Mesenchymal stem cell (in vitro differentiated cells and primary cell): ENCODE results near the gene VWA5B1.

ENCODE experiments used
- DNase-seq: peaks from one replicate; pipeline ENCODE4 v3.0.0-alpha.2; 2013
- H2AFZ ChIP-seq: one replicate; pipeline ENCODE4 v1.6.1; 2013; ENCODE audit warnings: low read depth, mild to moderate bottlenecking, control low read depth, inconsistent platforms, low read length, moderate library complexity
- H2AK5ac ChIP-seq: 2 replicates; pipeline ENCODE4 v1.6.1; 2013; ENCODE audit warnings: low read length, moderate library complexity, mild to moderate bottlenecking, inconsistent platforms; ENCODE audit not compliant: severe bottlenecking
- H2BK120ac ChIP-seq: one replicate; pipeline ENCODE4 v1.6.1; 2013; ENCODE audit warnings: low read depth, mild to moderate bottlenecking, inconsistent platforms, low read length, moderate library complexity
- H2BK12ac ChIP-seq, 2 experiments: one replicate each; pipeline ENCODE4 v1.6.1; 2013; ENCODE audit warnings: inconsistent platforms in 2 of 2, low read length in 2 of 2, mild to moderate bottlenecking in 2 of 2, moderate library complexity in 2 of 2, control low read depth in 1 of 2
- H2BK15ac ChIP-seq: one replicate; pipeline ENCODE4 v1.6.1; 2013; ENCODE audit warnings: mild to moderate bottlenecking, low read depth, inconsistent platforms; ENCODE audit not compliant: poor library complexity, severe bottlenecking
- H2BK5ac ChIP-seq: 2 replicates; pipeline ENCODE4 v1.6.1; 2013; ENCODE audit warnings: low read depth, mild to moderate bottlenecking, low read length, control low read depth, inconsistent platforms; ENCODE audit not compliant: poor library complexity, severe bottlenecking
- H3K14ac ChIP-seq, 2 experiments: one replicate each; pipeline ENCODE4 v1.6.1; 2013; ENCODE audit warnings: inconsistent platforms in 2 of 2, low read length in 2 of 2, control low read depth in 1 of 2, mild to moderate bottlenecking in 1 of 2, moderate library complexity in 1 of 2
- H3K18ac ChIP-seq, 2 experiments: one replicate each; pipeline ENCODE4 v1.6.1; 2013; ENCODE audit warnings: inconsistent platforms in 2 of 2, low read length in 2 of 2, control low read depth in 1 of 2, low read depth in 1 of 2, mild to moderate bottlenecking in 1 of 2
- H3K23ac ChIP-seq, 2 experiments: one replicate each; pipeline ENCODE4 v1.6.1; 2013; ENCODE audit warnings: inconsistent platforms in 2 of 2, low read length in 2 of 2, mild to moderate bottlenecking in 2 of 2, moderate library complexity in 2 of 2, control low read depth in 1 of 2
- H3K27ac ChIP-seq: 2 replicates; pipeline ENCODE4 v1.5.1; 2013; ENCODE audit warnings: mild to moderate bottlenecking, moderate library complexity, low read length, control low read depth, inconsistent platforms; ENCODE audit not compliant: poor library complexity, severe bottlenecking
- H3K27me3 ChIP-seq, 2 experiments: 2 replicates each; pipeline versions ENCODE4 v1.6.1 to v1.7.0; 2013; ENCODE audit warnings: low read length in 2 of 2, mild to moderate bottlenecking in 2 of 2, moderate library complexity in 2 of 2, control low read depth in 1 of 2, inconsistent platforms in 1 of 2; ENCODE audit not compliant: control insufficient read depth in 1 of 2, insufficient read depth in 1 of 2
- H3K36me3 ChIP-seq, 2 experiments: 2 replicates each; pipeline versions ENCODE4 v1.6.1 to v1.7.0; 2013; ENCODE audit warnings: low read length in 2 of 2, control low read depth in 1 of 2, inconsistent platforms in 1 of 2, low read depth in 1 of 2, mild to moderate bottlenecking in 1 of 2; ENCODE audit not compliant: insufficient read depth in 2 of 2, control insufficient read depth in 1 of 2
- H3K4ac ChIP-seq, 2 experiments: one replicate each; pipeline ENCODE4 v1.6.1; 2013; ENCODE audit warnings: inconsistent platforms in 2 of 2, low read length in 2 of 2, mild to moderate bottlenecking in 2 of 2, moderate library complexity in 2 of 2, control low read depth in 1 of 2, low read depth in 1 of 2
- H3K4me1 ChIP-seq: 2 replicates; pipeline ENCODE4 v1.6.1; 2013; ENCODE audit warnings: low read depth, low read length, control low read depth; ENCODE audit not compliant: control insufficient read depth, insufficient read depth
- H3K4me2 ChIP-seq: 2 replicates; pipeline ENCODE4 v1.6.1; 2013; ENCODE audit warnings: low read length, mild to moderate bottlenecking, inconsistent platforms; ENCODE audit not compliant: poor library complexity, severe bottlenecking
- H3K4me3 ChIP-seq, 2 experiments: 2 replicates each; pipeline versions ENCODE4 v1.5.1 to v1.7.0; 2013; ENCODE audit warnings: low read length in 2 of 2, mild to moderate bottlenecking in 2 of 2, control low read depth in 1 of 2, low read depth in 1 of 2; ENCODE audit not compliant: insufficient read depth in 1 of 2
- H3K79me1 ChIP-seq: replicated peaks from 2 replicates; pipeline ENCODE4 v1.6.1; 2013; ENCODE audit warnings: mild to moderate bottlenecking, control low read depth, low read length, inconsistent platforms; ENCODE audit not compliant: poor library complexity, severe bottlenecking
- H3K9ac ChIP-seq: 2 replicates; pipeline ENCODE4 v1.7.0; 2013; ENCODE audit warnings: mild to moderate bottlenecking, low read length, moderate library complexity
- H3K9me3 ChIP-seq: 2 replicates; pipeline ENCODE4 v1.7.0; 2013; ENCODE audit warnings: mild to moderate bottlenecking, low read length; ENCODE audit not compliant: control insufficient read depth
- H4K8ac ChIP-seq: one replicate; pipeline ENCODE4 v1.6.1; 2013; ENCODE audit warnings: inconsistent platforms, mild to moderate bottlenecking, low read length, moderate library complexity
- H4K91ac ChIP-seq: one replicate; pipeline ENCODE4 v1.6.1; 2013; ENCODE audit warnings: mild to moderate bottlenecking, low read length, inconsistent platforms
- WGBS: methylation state at CpG from one replicate; pipeline ENCODE4 v1.1.7; 2013; ENCODE audit warnings: mixed read lengths; 5-methylcytosine and 5-hydroxymethylcytosine counted together

Gene VWA5B1

GRCh38 chr1:20361805-20362381, 71.2 kb downstream of the VWA5B1 start:
- H3K4ac ChIP-seq = no peak overlapping the region
- no peak overlapping the region for H2AK5ac ChIP-seq
- H2BK15ac ChIP-seq = no peak overlapping the region
- no peak overlapping the region for H3K27ac ChIP-seq
- H2BK5ac ChIP-seq = no peak overlapping the region
- H3K27me3 ChIP-seq = peaks cover 79 to 90% of the 10 kb centered on the region in 2 experiments
- no peak overlapping the region for H2BK12ac ChIP-seq
- H3K23ac ChIP-seq = no peak overlapping the region
- H3K18ac ChIP-seq = no peak overlapping the region
- no peak overlapping the region for H3K14ac ChIP-seq
- peak; percentile 50 for DNase-seq
- H3K9ac ChIP-seq = no peak overlapping the region
- no peak overlapping the region for H2AFZ ChIP-seq
- H4K8ac ChIP-seq = no peak overlapping the region
- no peak overlapping the region for H3K4me3 ChIP-seq
- H4K91ac ChIP-seq = no peak overlapping the region
- H3K4me1 ChIP-seq = peaks cover 17% of the 10 kb centered on the region
- WGBS = 17% methylated on average over 8 of the region's 8 CpGs
- H3K4me2 ChIP-seq = no peak overlapping the region
- no peaks in the 10 kb centered on the region for H3K9me3 ChIP-seq
- no peaks in the 10 kb centered on the region for H3K36me3 ChIP-seq
- no peaks in the 10 kb centered on the region for H3K79me1 ChIP-seq
- no peak overlapping the region for H2BK120ac ChIP-seq

- WGBS = no CpG with 5 or more reads among the region's 2 CpGs
- peaks cover 79 to 90% of the 10 kb centered on the region in 2 experiments for H3K27me3 ChIP-seq
- no peak overlapping the region for H2BK15ac ChIP-seq
- no peak overlapping the region for H3K9ac ChIP-seq
- H3K4me1 ChIP-seq = peaks cover 17% of the 10 kb centered on the region
- no peak overlapping the region for H2BK120ac ChIP-seq
- H3K79me1 ChIP-seq = no peaks in the 10 kb centered on the region
- H3K14ac ChIP-seq = no peak overlapping the region
- H3K4me3 ChIP-seq = no peak overlapping the region
- H2BK12ac ChIP-seq = no peak overlapping the region
- no peak overlapping the region for H2BK5ac ChIP-seq
- no peak overlapping the region for H4K8ac ChIP-seq
- H3K27ac ChIP-seq = no peak overlapping the region
- H3K4me2 ChIP-seq = no peak overlapping the region
- no peaks in the 10 kb centered on the region for H3K36me3 ChIP-seq
- no peak overlapping the region for H3K4ac ChIP-seq
- no peak overlapping the region for H2AK5ac ChIP-seq
- H4K91ac ChIP-seq = no peak overlapping the region
- H3K9me3 ChIP-seq = no peaks in the 10 kb centered on the region
- no peak overlapping the region for H2AFZ ChIP-seq
- H3K23ac ChIP-seq = no peak overlapping the region
- DNase-seq = no peak
- H3K18ac ChIP-seq = no peak overlapping the region
Measured at GRCh38 chr1:20362856-20363255, 72.2 kb downstream of the VWA5B1 start.

- Histone ChIP-seq H2BK120ac (no peak overlapping the region), H3K36me3 (no peaks in the 10 kb centered on the region), H3K9me3 (no peaks in the 10 kb centered on the region), H3K23ac (peak overlapping the region in 1 of 2 experiments; percentile 63), H2AFZ (no peak overlapping the region), H3K4me1 (peaks cover 13% of the 10 kb centered on the region), H3K14ac (no peak overlapping the region), H2BK12ac (no peak overlapping the region), H2BK15ac (no peak overlapping the region), H3K4ac (no peak overlapping the region), H4K91ac (no peak overlapping the region), H3K9ac (no peak overlapping the region), H3K4me3 (no peak overlapping the region), H2BK5ac (no peak overlapping the region), H4K8ac (no peak overlapping the region), H3K79me1 (no peaks in the 10 kb centered on the region), H3K18ac (no peak overlapping the region), H2AK5ac (no peak overlapping the region), H3K4me2 (no peak overlapping the region), H3K27ac (no peak overlapping the region), H3K27me3 (peaks cover 79 to 90% of the 10 kb centered on the region in 2 experiments)
- 61% methylated on average over 12 of the region's 12 CpGs for WGBS
- DNase-seq = no peak
Measured at GRCh38 chr1:20365421-20366055, 74.9 kb downstream of the VWA5B1 start.

- H3K9me3 ChIP-seq = no peaks in the 10 kb centered on the region
- peaks cover 76 to 89% of the 10 kb centered on the region in 2 experiments for H3K27me3 ChIP-seq
- WGBS = 7% methylated on average over 42 of the region's 42 CpGs
- H3K4me2 ChIP-seq = peak overlapping the region; percentile 76
- no peak overlapping the region for H3K4ac ChIP-seq
- no peak for DNase-seq
- H3K27ac ChIP-seq = no peak overlapping the region
- H4K8ac ChIP-seq = no peak overlapping the region
- H3K4me1 ChIP-seq = peaks cover 13% of the 10 kb centered on the region
- H2BK15ac ChIP-seq = no peak overlapping the region
- H3K79me1 ChIP-seq = no peaks in the 10 kb centered on the region
- peak overlapping the region; percentile 18 for H3K9ac ChIP-seq
- no peak overlapping the region for H2BK120ac ChIP-seq
- no peak overlapping the region for H2AFZ ChIP-seq
- H2AK5ac ChIP-seq = no peak overlapping the region
- no peak overlapping the region for H2BK12ac ChIP-seq
- no peak overlapping the region for H4K91ac ChIP-seq
- H3K14ac ChIP-seq = no peak overlapping the region
- peak overlapping the region in 1 of 2 experiments; percentile 38 for H3K23ac ChIP-seq
- H3K18ac ChIP-seq = no peak overlapping the region
- H2BK5ac ChIP-seq = no peak overlapping the region
- H3K36me3 ChIP-seq = no peaks in the 10 kb centered on the region
- H3K4me3 ChIP-seq = peak overlapping the region in 1 of 2 experiments; percentile 58
Measured at GRCh38 chr1:20366056-20366462, 75.4 kb downstream of the VWA5B1 start.
